ENCODE results near the gene TMEM39B. TPM values are rescaled to one million over a fixed set of nuclear protein-coding genes. Genes with fewer than 3 reads are reported as not detected.

The TMEM39B gene
- total RNA-seq, 1 donor from 2014 or later = 13.3 TPM

DNA sequence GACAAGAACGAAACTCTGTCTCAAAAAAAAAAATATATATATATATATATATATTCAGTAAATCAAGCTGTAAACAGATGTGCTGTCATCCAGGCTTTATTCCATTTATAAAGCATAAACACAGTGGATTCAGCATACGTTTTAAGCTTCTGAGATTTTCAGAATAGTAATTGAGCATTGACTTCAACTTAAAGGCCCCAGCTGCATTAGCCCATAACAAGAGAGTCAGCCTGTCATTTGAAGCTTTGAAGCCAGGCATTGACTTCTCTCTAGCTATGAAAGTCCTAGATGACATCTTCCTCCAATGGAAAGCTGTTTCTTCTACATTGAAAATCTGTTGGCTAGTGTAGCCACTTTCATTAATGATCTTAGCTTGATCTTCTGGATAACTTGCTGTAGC is 41.7 kb downstream of the TMEM39B start:
- H3K9me3 ChIP-seq (ENCODE audit: insufficient read depth, low read depth, low read length) = no peaks in the 10 kb centered on the region
- H3K9ac ChIP-seq (ENCODE audit: low read length) = no peak overlapping the region
- peaks cover 88% of the 10 kb centered on the region for H4K20me1 ChIP-seq (ENCODE audit: insufficient read depth, low read length)
- no peak overlapping the region for H2AFZ ChIP-seq (ENCODE audit: low read depth, low read length)
- H3K27ac ChIP-seq (ENCODE audit: low read depth, low read length) = no peak overlapping the region
- peak overlapping the region; percentile 64 for H3K4me3 Mint-ChIP-seq (ENCODE audit: unreplicated experiment)
- H3K9me3 Mint-ChIP-seq (ENCODE audit: unreplicated experiment) = no peaks in the 10 kb centered on the region
- no peak overlapping the region for H3K4me3 ChIP-seq (ENCODE audit: insufficient read depth, low read depth, low read length)
- peaks cover 93% of the 10 kb centered on the region for H3K79me2 ChIP-seq (ENCODE audit: insufficient read depth, low read length)
- no peak overlapping the region for H3K4me2 ChIP-seq (ENCODE audit: low read length)
- H3K36me3 ChIP-seq (ENCODE audit: insufficient read depth, low read length) = no peaks in the 10 kb centered on the region
- no peaks in the 10 kb centered on the region for H3K27me3 ChIP-seq (ENCODE audit: insufficient read depth, low read length)
- no peak for FAIRE-seq
- DNase-seq (ENCODE audit: low read depth) = no peak
- no peak overlapping the region for H3K27ac Mint-ChIP-seq (ENCODE audit: unreplicated experiment)
- TF ChIP-seq, protein P1, sequence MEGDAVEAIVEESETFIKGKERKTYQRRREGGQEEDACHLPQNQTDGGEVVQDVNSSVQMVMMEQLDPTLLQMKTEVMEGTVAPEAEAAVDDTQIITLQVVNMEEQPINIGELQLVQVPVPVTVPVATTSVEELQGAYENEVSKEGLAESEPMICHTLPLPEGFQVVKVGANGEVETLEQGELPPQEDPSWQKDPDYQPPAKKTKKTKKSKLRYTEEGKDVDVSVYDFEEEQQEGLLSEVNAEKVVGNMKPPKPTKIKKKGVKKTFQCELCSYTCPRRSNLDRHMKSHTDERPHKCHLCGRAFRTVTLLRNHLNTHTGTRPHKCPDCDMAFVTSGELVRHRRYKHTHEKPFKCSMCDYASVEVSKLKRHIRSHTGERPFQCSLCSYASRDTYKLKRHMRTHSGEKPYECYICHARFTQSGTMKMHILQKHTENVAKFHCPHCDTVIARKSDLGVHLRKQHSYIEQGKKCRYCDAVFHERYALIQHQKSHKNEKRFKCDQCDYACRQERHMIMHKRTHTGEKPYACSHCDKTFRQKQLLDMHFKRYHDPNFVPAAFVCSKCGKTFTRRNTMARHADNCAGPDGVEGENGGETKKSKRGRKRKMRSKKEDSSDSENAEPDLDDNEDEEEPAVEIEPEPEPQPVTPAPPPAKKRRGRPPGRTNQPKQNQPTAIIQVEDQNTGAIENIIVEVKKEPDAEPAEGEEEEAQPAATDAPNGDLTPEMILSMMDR (IDR thresholded peaks at IDR 0.05; ENCODE audit: insufficient read depth, low read depth, low read length) = no peak
- TF ChIP-seq EZH2 (IDR thresholded peaks at IDR 0.05; ENCODE audit: insufficient read depth, low read length) = no peak
- peaks cover 14% of the 10 kb centered on the region for H3K4me1 Mint-ChIP-seq (ENCODE audit: low read depth, unreplicated experiment)
- peaks cover 6% of the 10 kb centered on the region for H3K4me1 ChIP-seq (ENCODE audit: insufficient read depth, low read length)
- H3K27me3 Mint-ChIP-seq (ENCODE audit: low read depth, unreplicated experiment) = no peaks in the 10 kb centered on the region
- H3K36me3 Mint-ChIP-seq (ENCODE audit: low read depth, unreplicated experiment) = peaks cover 5% of the 10 kb centered on the region

DNA sequence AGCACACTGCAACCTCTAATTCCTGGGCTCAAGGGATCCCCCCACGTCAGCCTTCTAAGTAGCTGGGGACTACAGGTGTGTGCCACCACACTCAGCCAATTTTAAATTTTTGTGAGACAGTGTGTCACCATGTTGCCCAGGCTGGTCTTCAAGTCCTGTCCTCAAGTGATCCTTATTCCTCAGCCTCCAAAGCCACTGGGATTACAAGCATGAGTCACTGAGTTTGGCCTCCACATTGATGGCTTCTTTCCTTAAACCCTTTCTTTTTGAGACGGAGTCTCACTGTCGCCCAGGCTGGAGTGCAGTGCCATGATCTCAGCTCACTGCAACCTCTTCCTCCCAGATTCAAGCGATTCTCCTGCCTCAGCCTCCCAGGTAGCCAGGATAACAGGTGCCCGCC is 42.8 kb downstream of the TMEM39B start:
- Histone ChIP-seq H3K4me3 (ENCODE audit: insufficient read depth, low read depth, low read length) (no peak overlapping the region), H3K4me2 (ENCODE audit: low read length) (no peak overlapping the region), H3K79me2 (ENCODE audit: insufficient read depth, low read length) (peaks cover 93% of the 10 kb centered on the region), H3K4me1 (ENCODE audit: insufficient read depth, low read length) (peaks cover 6% of the 10 kb centered on the region), H2AFZ (ENCODE audit: low read depth, low read length) (no peak overlapping the region), H3K27me3 (ENCODE audit: insufficient read depth, low read length) (no peaks in the 10 kb centered on the region), H3K27ac (ENCODE audit: low read depth, low read length) (no peak overlapping the region), H3K36me3 (ENCODE audit: insufficient read depth, low read length) (no peaks in the 10 kb centered on the region), H4K20me1 (ENCODE audit: insufficient read depth, low read length) (peaks cover 83% of the 10 kb centered on the region), H3K9me3 (ENCODE audit: insufficient read depth, low read depth, low read length) (no peaks in the 10 kb centered on the region), H3K9ac (ENCODE audit: low read length) (no peak overlapping the region)
- no peak for FAIRE-seq
- H3K27ac Mint-ChIP-seq (ENCODE audit: unreplicated experiment) = no peak overlapping the region
- peaks cover 4% of the 10 kb centered on the region for H3K36me3 Mint-ChIP-seq (ENCODE audit: low read depth, unreplicated experiment)
- H3K4me3 Mint-ChIP-seq (ENCODE audit: unreplicated experiment) = no peak overlapping the region
- peaks cover 11% of the 10 kb centered on the region for H3K4me1 Mint-ChIP-seq (ENCODE audit: low read depth, unreplicated experiment)
- H3K9me3 Mint-ChIP-seq (ENCODE audit: unreplicated experiment) = no peaks in the 10 kb centered on the region
- no peak for DNase-seq (ENCODE audit: low read depth)
- no peaks in the 10 kb centered on the region for H3K27me3 Mint-ChIP-seq (ENCODE audit: low read depth, unreplicated experiment)
- no peak for TF ChIP-seq EZH2 (IDR thresholded peaks at IDR 0.05; ENCODE audit: insufficient read depth, low read length)
- TF ChIP-seq, protein P1 (IDR thresholded peaks at IDR 0.05; ENCODE audit: insufficient read depth, low read depth, low read length) = no peak

DNA sequence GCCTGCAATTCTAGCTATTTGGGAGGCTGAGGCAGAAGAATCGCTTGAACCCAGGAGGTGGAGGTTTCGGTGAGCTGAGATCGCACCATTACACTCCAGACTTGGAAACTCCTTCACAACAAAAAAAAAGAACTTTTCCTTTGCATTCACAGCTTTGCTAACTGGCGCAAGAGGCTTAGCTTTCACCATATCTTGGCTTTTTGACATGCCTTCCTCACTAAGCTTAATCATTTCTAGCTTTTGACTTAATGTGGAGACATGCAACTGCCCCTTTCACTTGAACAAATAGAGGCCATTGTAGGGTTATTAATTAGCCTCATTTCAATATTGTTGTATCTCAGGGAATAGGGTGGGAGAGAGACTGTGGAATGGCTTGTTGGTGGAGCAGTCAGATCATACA is 43.8 kb downstream of the TMEM39B start:
- FAIRE-seq (no peak), DNase-seq (ENCODE audit: low read depth) (no peak)
- Mint-ChIP-seq H3K36me3 (ENCODE audit: low read depth, unreplicated experiment) (peaks cover 3% of the 10 kb centered on the region), H3K27ac (ENCODE audit: unreplicated experiment) (peak overlapping the region; percentile 53), H3K27me3 (ENCODE audit: low read depth, unreplicated experiment) (no peaks in the 10 kb centered on the region), H3K4me3 (ENCODE audit: unreplicated experiment) (no peak overlapping the region), H3K4me1 (ENCODE audit: low read depth, unreplicated experiment) (peaks cover 17% of the 10 kb centered on the region), H3K9me3 (ENCODE audit: unreplicated experiment) (no peaks in the 10 kb centered on the region)
- H3K36me3 ChIP-seq (ENCODE audit: insufficient read depth, low read length) = no peaks in the 10 kb centered on the region
- H3K27ac ChIP-seq (ENCODE audit: low read depth, low read length) = peak overlapping the region; percentile 8
- no peak for TF ChIP-seq EZH2 (IDR thresholded peaks at IDR 0.05; ENCODE audit: insufficient read depth, low read length)
- TF ChIP-seq, protein P1 (IDR thresholded peaks at IDR 0.05; ENCODE audit: insufficient read depth, low read depth, low read length) = no peak
- H4K20me1 ChIP-seq (ENCODE audit: insufficient read depth, low read length) = peaks cover 83% of the 10 kb centered on the region
- H3K4me1 ChIP-seq (ENCODE audit: insufficient read depth, low read length) = peaks cover 11% of the 10 kb centered on the region
- peaks cover 93% of the 10 kb centered on the region for H3K79me2 ChIP-seq (ENCODE audit: insufficient read depth, low read length)
- peak overlapping the region; percentile 48 for H3K4me2 ChIP-seq (ENCODE audit: low read length)
- no peak overlapping the region for H3K4me3 ChIP-seq (ENCODE audit: insufficient read depth, low read depth, low read length)
- H3K27me3 ChIP-seq (ENCODE audit: insufficient read depth, low read length) = no peaks in the 10 kb centered on the region
- H2AFZ ChIP-seq (ENCODE audit: low read depth, low read length) = no peak overlapping the region
- no peak overlapping the region for H3K9ac ChIP-seq (ENCODE audit: low read length)
- no peaks in the 10 kb centered on the region for H3K9me3 ChIP-seq (ENCODE audit: insufficient read depth, low read depth, low read length)
